ENCODE data around the gene KIAA1217.

GRCh38 chr10:24344279-24344678, 135.3 kb downstream of the KIAA1217 start:
- no peak for TF ChIP-seq CTCF (IDR thresholded peaks at IDR 0.05)
- no peak for TF ChIP-seq POLR2A (IDR thresholded peaks at IDR 0.05)

Data from adrenal gland (tissue), 5 donors.